ENCODE data around the gene ZNF460.
"Not testable (repeated sequence)": the region's sequence is repeated elsewhere in the genome, so short reads cannot be mapped to it uniquely, and the experiment has no call there.

ZNF460 gene

GRCh38 chr19:57262044-57262443 lies 18.2 kb upstream of the ZNF460 start:
- in situ Hi-C loops (cut with HindIII; ENCODE audit: low pct_unique_long_range_greater_than_20kb, low sequenced_read_pairs): no loop called here
- no peak for DNase-seq (ENCODE audit: low read depth in 1 of 2, low spot score in 1 of 2)
- TF ChIP-seq JUND (IDR thresholded peaks at IDR 0.05; ENCODE audit: low read depth): no peak

DNA sequence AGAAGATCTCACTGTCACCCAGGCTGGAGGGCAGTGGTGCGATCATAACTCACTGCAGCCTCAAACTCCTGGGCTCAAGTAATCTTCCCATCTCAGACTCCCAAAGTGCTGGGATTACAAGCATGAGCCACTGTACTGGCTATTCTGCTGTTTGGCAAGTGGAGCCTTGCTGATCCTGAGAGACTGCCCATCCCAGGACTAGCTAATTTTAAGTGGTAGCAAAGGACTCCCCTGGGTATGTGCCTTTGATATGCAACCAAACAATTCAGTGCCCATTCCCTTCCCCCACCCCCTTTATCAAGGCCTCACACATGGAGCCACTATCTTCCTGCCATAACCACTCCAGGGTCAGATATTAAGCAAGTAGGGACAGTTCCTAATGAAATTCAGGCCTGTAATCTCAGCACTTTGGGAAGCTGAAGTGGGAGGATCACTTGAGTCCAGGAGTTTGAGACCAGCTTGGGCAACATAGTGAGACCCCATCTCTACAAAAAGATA lies 17.0 kb upstream of the ZNF460 start:
- no peak for DNase-seq (ENCODE audit: low read depth in 1 of 2, low spot score in 1 of 2)
- in situ Hi-C loops (cut with HindIII; ENCODE audit: low pct_unique_long_range_greater_than_20kb, low sequenced_read_pairs): no loop called here
- TF ChIP-seq JUND (IDR thresholded peaks at IDR 0.05; ENCODE audit: low read depth): no peak

- DNase-seq (ENCODE audit: low read depth in 1 of 2, low spot score in 1 of 2): no peak
- no peak for TF ChIP-seq JUND (IDR thresholded peaks at IDR 0.05; ENCODE audit: low read depth)
- in situ Hi-C loops (cut with HindIII; ENCODE audit: low pct_unique_long_range_greater_than_20kb, low sequenced_read_pairs): no loop called here
Measured at GRCh38 chr19:57267291-57267690, 13.0 kb upstream of the ZNF460 start.

- no peak for DNase-seq (ENCODE audit: low read depth in 1 of 2, low spot score in 1 of 2)
- no peak for TF ChIP-seq JUND (IDR thresholded peaks at IDR 0.05; ENCODE audit: low read depth)
- in situ Hi-C loops (cut with HindIII; ENCODE audit: low pct_unique_long_range_greater_than_20kb, low sequenced_read_pairs): no loop called here
Measured at GRCh38 chr19:57269515-57270250, 10.6 kb upstream of the ZNF460 start.

DNA sequence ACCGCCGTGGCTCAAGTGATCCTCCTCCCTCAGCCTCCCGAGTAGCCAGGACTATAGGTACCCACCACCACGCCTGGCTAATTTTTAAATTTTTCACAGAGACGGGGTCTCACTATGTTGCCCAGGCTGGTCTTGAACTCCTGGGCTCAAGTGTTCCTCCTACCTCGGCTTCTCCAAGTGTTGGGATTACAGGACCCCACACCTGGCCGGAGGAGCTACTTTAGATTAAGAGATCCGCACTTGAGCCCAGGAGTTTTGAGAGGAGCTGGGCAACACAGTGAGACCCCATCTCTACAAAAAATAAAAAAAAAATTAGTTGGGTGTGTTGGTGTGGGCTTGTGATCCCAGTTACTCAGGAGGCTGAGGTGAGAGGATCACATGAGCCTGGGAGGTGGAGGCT lies 9.0 kb upstream of the ZNF460 start:
- TF ChIP-seq JUND (IDR thresholded peaks at IDR 0.05; ENCODE audit: low read depth): no peak
- DNase-seq (ENCODE audit: low read depth in 1 of 2, low spot score in 1 of 2): no peak
- in situ Hi-C loops (cut with HindIII; ENCODE audit: low pct_unique_long_range_greater_than_20kb, low sequenced_read_pairs): no loop called here

DNA sequence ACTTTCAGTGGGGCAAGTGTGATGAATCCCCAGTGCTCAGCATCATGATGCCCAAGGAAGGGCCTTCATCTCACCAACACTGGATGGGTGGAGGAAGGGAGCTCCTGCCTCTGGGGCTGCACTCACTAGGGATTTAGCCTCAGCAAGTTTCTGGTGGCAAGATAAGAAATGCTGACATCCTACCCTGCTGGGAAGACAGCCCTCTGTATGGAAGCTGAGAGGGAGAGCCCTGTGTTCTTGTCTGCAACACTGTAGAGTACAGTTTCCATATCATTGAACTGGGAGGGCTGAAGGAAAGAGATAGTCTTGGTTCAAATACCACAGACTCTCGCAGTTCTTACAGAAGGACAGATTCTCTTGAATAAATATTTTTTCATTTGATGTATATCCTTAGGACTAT lies 7.3 kb upstream of the ZNF460 start:
- in situ Hi-C loops (cut with HindIII; ENCODE audit: low pct_unique_long_range_greater_than_20kb, low sequenced_read_pairs): no loop called here
- TF ChIP-seq JUND (IDR thresholded peaks at IDR 0.05; ENCODE audit: low read depth): no peak
- DNase-seq (ENCODE audit: low read depth in 1 of 2, low spot score in 1 of 2): no peak

DNA sequence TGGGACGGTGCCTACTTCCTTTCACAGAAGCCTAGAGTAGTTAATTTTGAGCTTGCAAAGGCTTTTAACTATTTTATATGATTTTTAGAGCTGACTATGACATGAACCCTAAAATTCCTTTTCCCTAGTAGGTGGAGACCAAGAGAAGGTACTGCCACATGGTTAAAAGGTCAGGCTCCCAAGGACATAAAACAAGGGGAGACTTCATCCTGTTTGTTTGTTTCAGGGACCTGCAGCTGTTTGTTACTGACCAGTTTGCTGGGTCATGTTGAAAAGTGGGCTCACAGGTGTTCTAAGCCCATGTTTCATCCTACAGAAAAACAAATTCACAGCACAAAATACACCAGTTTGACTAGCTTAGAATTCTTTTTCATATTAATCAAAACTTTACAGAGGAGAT lies 3.9 kb upstream of the ZNF460 start:
- in situ Hi-C loops (cut with HindIII; ENCODE audit: low pct_unique_long_range_greater_than_20kb, low sequenced_read_pairs): no loop called here
- no peak for DNase-seq (ENCODE audit: low read depth in 1 of 2, low spot score in 1 of 2)
- TF ChIP-seq JUND (IDR thresholded peaks at IDR 0.05; ENCODE audit: low read depth): no peak

- in situ Hi-C loops (cut with HindIII; ENCODE audit: low pct_unique_long_range_greater_than_20kb, low sequenced_read_pairs); DNase-seq (ENCODE audit: low read depth in 1 of 2, low spot score in 1 of 2): not testable (repeated sequence)
Measured at GRCh38 chr19:57278481-57278880, 1.8 kb upstream of the ZNF460 start.

- in situ Hi-C loops (cut with HindIII; ENCODE audit: low pct_unique_long_range_greater_than_20kb, low sequenced_read_pairs): no loop called here
- TF ChIP-seq JUND (IDR thresholded peaks at IDR 0.05; ENCODE audit: low read depth): no peak
- peak; percentile 83 to 94 for DNase-seq (ENCODE audit: low read depth in 1 of 2, low spot score in 1 of 2)
Measured at GRCh38 chr19:57279418-57280164, 694 bp upstream of the ZNF460 start.

- DNase-seq (ENCODE audit: low read depth in 1 of 2, low spot score in 1 of 2): peak in 1 of 2 experiments; percentile 49
- in situ Hi-C loops (cut with HindIII; ENCODE audit: low pct_unique_long_range_greater_than_20kb, low sequenced_read_pairs): no loop called here
- TF ChIP-seq JUND (IDR thresholded peaks at IDR 0.05; ENCODE audit: low read depth): no peak
Measured at GRCh38 chr19:57280962-57281400, 696 bp downstream of the ZNF460 start.

GRCh38 chr19:57282011-57282643 lies 1.8 kb downstream of the ZNF460 start:
- no peak for TF ChIP-seq JUND (IDR thresholded peaks at IDR 0.05; ENCODE audit: low read depth)
- in situ Hi-C loops (cut with HindIII; ENCODE audit: low pct_unique_long_range_greater_than_20kb, low sequenced_read_pairs): no loop called here
- no peak for DNase-seq (ENCODE audit: low read depth in 1 of 2, low spot score in 1 of 2)

- no peak for TF ChIP-seq JUND (IDR thresholded peaks at IDR 0.05; ENCODE audit: low read depth)
- in situ Hi-C loops (cut with HindIII; ENCODE audit: low pct_unique_long_range_greater_than_20kb, low sequenced_read_pairs): no loop called here
- no peak for DNase-seq (ENCODE audit: low read depth in 1 of 2, low spot score in 1 of 2)
Measured at GRCh38 chr19:57288373-57288772, 8.1 kb downstream of the ZNF460 start.

DNA sequence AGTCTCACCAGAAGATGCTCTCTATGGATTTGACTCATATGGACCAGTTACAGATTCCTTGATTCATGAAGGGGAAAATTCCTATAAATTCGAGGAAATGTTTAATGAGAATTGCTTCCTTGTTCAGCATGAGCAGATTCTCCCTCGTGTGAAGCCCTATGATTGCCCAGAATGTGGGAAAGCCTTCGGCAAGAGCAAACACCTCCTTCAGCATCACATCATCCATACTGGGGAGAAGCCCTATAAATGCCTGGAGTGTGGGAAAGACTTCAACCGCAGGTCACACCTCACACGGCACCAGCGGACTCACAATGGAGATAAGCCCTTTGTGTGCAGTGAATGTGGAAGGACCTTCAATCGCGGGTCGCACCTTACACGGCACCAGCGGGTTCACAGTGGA lies 10.7 kb downstream of the ZNF460 start:
- in situ Hi-C loops (cut with HindIII; ENCODE audit: low pct_unique_long_range_greater_than_20kb, low sequenced_read_pairs): no loop called here
- TF ChIP-seq JUND (IDR thresholded peaks at IDR 0.05; ENCODE audit: low read depth): no peak
- DNase-seq (ENCODE audit: low read depth in 1 of 2, low spot score in 1 of 2): no peak

Data from T47D (cell line).